Neutrophil (primary cell): ENCODE results near the gene DQX1.
A peak's percentile ranks its signal among the peaks of the same experiment; 100 is the strongest.

Experiments used
- H3K27ac ChIP-seq: fragments of 200-600 bp; sonication (generic); 2 replicates; pipeline ENCODE4 v1.5.1; 2016; ENCODE audit warnings: mild to moderate bottlenecking, moderate library complexity
- H3K27me3 ChIP-seq: fragments of 200-600 bp; sonication (generic); 2 replicates; pipeline ENCODE4 v1.6.0; 2016; ENCODE audit warnings: mild to moderate bottlenecking
- H3K36me3 ChIP-seq: fragments of 200-600 bp; sonication (generic); 2 replicates; pipeline ENCODE4 v1.5.1; 2017
- H3K4me1 ChIP-seq, 2 experiments: fragments of 200-600 bp in 1 of 2; sonication (generic) in 1 of 2; 1 replicate in 1 of 2; 2 replicates in 1 of 2; pipeline versions ENCODE4 v1.5.1 to v1.6.1; 2013 to 2016; ENCODE audit warnings: low read depth in 1 of 2, low read length in 1 of 2, mild to moderate bottlenecking in 1 of 2, moderate library complexity in 1 of 2; ENCODE audit not compliant: control insufficient read depth in 1 of 2, insufficient read depth in 1 of 2
- H3K4me3 ChIP-seq, 2 experiments: fragments of 200-600 bp in 1 of 2; sonication (generic) in 1 of 2; 1 replicate in 1 of 2; 2 replicates in 1 of 2; pipeline ENCODE4 v1.5.1; 2013 to 2016; ENCODE audit warnings: low read depth in 1 of 2, low read length in 1 of 2, mild to moderate bottlenecking in 1 of 2, moderate library complexity in 1 of 2
- H3K9me3 ChIP-seq: fragments of 200-600 bp; sonication (generic); 2 replicates; pipeline ENCODE4 v1.5.1; 2016
- CTCF ChIP-seq: fragments of 200-600 bp; sonication (generic); IDR thresholded peaks from 2 replicates; pipeline ENCODE4 v1.5.1; 2016; ENCODE audit warnings: antibody characterized with exemption

Gene DQX1

GRCh38 chr2:74525717-74526648 lies at the start of gene DQX1:
Gene DQX1 (minus strand): TSS chr2:74526231. CDS start chr2:74525729, 502 bp downstream.
- Histone ChIP-seq H3K27me3 (peaks cover 24% of the 10 kb centered on the region), H3K4me1 (peaks cover 23 to 25% of the 10 kb centered on the region in 2 experiments), H3K4me3 (no peak within 1 kb of the TSS), H3K9me3 (no peaks in the 10 kb centered on the region), H3K36me3 (peaks cover 25% of the 10 kb centered on the region), H3K27ac (peak within 1 kb of the TSS; percentile 26)
- no peak for TF ChIP-seq CTCF

GRCh38 chr2:74575320-74575719 lies 49.3 kb upstream of the DQX1 start:
- no peaks in the 10 kb centered on the region for H3K9me3 ChIP-seq
- H3K27ac ChIP-seq, result peak overlapping the region; percentile 83
- TF ChIP-seq CTCF, result no peak
- H3K36me3 ChIP-seq, result no peaks in the 10 kb centered on the region
- H3K27me3 ChIP-seq, result no peaks in the 10 kb centered on the region
- H3K4me3 ChIP-seq, result no peak overlapping the region
- peaks cover 69 to 70% of the 10 kb centered on the region in 2 experiments for H3K4me1 ChIP-seq

- H3K36me3 ChIP-seq, result no peaks in the 10 kb centered on the region
- peaks cover 64 to 67% of the 10 kb centered on the region in 2 experiments for H3K4me1 ChIP-seq
- no peak for TF ChIP-seq CTCF
- H3K27me3 ChIP-seq, result no peaks in the 10 kb centered on the region
- H3K4me3 ChIP-seq, result peak overlapping the region; percentile 43 to 49
- no peaks in the 10 kb centered on the region for H3K9me3 ChIP-seq
- H3K27ac ChIP-seq, result peak overlapping the region; percentile 83
Observed at GRCh38 chr2:74573747-74574562, 47.9 kb upstream of the DQX1 start.

GRCh38 chr2:74572178-74572925 lies 46.3 kb upstream of the DQX1 start:
- Histone ChIP-seq H3K9me3 (no peaks in the 10 kb centered on the region), H3K27me3 (no peaks in the 10 kb centered on the region), H3K36me3 (no peaks in the 10 kb centered on the region), H3K4me3 (no peak overlapping the region), H3K4me1 (peaks cover 48 to 51% of the 10 kb centered on the region in 2 experiments), H3K27ac (peak overlapping the region; percentile 83)
- no peak for TF ChIP-seq CTCF

- H3K27me3 ChIP-seq, result no peaks in the 10 kb centered on the region
- no peak for TF ChIP-seq CTCF
- peak overlapping the region; percentile 58 for H3K27ac ChIP-seq
- peaks cover 35 to 38% of the 10 kb centered on the region in 2 experiments for H3K4me1 ChIP-seq
- H3K36me3 ChIP-seq, result no peaks in the 10 kb centered on the region
- H3K4me3 ChIP-seq, result no peak overlapping the region
- no peaks in the 10 kb centered on the region for H3K9me3 ChIP-seq
Observed at GRCh38 chr2:74571058-74571457, 45.0 kb upstream of the DQX1 start.
